Renal pelvis (tissue), 4 donors: ENCODE results near the gene LIPA. TPM values are rescaled to one million over a fixed set of nuclear protein-coding genes. Genes with fewer than 3 reads are reported as not detected.
A peak's percentile ranks its signal among the peaks of the same experiment; 100 is the strongest.

ENCODE experiments used
- DNase-seq: peaks from one replicate; pipeline ENCODE4 v3.0.0-alpha.2; 2013
- polyA plus RNA-seq, 3 donors: library from polyadenylated mRNA; unstranded; fragments of 120-200 nt; gene quantifications; one replicate each; pipeline ENCODE4 v1.2.1, GENCODE V29; 2013; ENCODE audit not compliant: insufficient read length in 3 of 3

Gene LIPA
- polyA plus RNA-seq, 3 donors, result 45.4 to 48.2 (median 47.4) TPM

DNA sequence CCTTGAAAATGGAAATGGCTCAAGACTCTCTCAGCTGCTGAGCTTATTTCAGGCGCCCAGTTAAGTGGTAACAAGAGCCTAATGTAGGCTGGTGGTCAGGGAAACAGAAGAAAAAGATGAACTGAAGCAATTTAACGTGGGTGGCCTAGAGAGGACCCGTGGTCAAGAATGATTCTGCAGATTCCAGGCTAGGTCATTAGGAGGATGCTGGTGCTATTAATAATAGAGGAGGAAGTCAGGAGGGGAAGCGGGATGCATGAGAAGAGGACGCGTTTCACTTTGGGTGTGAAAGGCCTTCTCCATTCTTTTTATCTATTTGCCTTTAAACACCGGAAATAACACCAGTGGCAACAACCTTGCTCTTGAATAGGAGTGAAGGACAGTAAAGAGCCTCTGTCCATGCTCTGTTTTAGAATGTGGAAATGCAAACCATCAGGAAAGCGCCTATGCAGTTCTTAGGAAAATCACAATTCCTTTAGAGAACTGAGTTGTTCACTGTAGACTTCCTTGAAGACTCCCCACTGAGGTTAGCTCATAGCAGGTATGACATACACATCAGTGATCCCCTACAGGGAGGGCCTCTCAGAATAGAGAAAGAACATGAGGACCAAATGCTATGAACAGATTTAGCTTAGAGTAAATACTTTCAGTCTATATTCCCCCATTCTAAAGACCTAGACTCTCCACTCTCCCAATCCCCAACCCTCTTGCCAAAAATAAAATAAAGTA, 8.6 kb downstream of the LIPA start:
- no peak for DNase-seq

DNA sequence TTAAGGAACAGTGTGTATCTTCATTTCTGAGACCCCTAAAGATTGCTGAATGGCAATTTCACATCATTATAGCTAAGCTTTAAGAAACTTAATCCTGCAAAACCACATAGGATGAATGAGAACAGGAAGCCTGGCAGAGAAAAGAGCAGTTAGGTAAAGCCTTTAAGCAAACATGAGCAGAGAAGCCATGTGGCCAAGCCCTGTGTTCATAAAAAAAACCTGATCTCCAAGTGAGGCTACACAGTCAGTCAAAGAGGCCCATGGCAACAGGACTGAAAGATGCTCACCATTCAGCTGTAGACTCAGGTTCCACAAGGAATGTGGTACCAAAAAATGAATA, 9.3 kb downstream of the LIPA start:
- DNase-seq, result no peak

DNA sequence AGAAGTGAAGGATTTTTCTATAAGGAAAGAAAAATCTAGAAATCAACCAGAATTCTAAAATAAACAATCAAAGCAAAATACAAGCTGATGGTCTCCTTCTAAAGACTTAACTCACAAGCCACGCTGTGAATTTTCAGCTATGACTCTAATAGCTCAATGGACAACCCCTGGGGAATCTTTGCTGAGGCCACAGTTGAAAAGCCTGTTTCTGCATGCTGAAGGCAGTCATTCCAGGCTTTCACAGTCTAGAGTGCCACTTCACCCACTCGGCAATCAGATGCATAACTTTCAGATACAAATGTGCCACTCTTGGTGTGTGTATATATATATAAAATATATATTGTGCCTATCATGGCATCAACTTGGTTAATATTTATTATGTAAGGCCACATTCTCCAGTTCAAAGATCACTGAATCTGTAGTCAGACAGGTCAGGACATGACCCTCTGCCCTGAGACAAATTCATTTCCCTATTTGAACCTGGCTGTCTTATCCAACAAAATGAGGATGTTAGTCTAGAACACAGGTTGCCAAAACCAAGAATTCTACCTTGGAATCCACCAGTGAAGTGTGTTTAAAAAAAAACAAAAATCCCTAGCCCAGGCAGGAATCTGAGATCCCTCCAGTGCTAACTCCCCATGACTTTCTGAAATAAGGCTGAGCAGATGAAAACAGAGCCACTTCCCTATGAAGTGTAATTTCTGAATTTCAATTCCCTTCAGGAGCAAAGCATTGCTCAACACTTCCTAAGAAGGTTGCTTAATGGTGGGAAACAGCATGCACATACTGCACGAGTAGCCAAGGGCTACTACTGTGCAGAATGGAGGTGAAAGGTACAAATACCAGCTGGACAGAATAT, 9.9 kb downstream of the LIPA start:
- DNase-seq, result no peak

DNA sequence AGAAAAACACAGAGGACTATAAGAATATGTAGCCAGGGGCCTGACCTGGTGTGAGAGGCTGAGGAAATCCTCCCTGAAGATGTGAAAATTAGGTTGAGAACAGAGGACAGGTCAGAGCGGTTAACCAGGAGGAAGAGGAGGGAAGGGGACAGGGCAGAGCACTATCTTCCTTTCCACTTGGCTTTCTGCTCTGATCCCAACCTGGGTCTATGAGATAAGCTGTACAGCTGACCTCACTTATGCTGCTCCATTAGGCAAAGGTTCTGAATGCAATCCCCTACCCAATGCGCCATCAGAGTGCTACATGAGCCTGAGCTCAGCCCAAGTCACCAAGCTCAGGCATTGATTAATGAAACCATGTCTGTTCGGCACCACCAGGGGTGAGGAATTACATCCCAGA, 10.5 kb downstream of the LIPA start:
- no peak for DNase-seq

DNA sequence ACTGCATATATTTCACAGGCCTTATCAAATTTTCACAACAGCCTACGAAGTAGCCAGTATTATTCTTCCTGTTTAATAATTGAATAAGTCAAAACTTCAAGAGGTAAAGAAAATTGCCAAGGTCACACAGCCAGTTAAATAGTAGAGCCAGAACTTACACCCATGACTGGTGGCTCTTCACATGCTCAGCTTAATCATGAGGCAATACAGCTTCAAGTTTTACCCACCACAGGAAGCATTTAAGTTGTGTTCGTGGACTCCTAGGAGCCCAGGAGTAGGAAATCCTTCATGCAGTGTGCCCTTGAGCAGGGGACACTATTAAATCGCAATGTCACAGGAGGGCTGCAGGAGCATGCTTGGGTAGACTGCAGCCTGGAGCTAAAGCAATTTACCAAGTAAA, 11.1 kb downstream of the LIPA start:
- no peak for DNase-seq

DNA sequence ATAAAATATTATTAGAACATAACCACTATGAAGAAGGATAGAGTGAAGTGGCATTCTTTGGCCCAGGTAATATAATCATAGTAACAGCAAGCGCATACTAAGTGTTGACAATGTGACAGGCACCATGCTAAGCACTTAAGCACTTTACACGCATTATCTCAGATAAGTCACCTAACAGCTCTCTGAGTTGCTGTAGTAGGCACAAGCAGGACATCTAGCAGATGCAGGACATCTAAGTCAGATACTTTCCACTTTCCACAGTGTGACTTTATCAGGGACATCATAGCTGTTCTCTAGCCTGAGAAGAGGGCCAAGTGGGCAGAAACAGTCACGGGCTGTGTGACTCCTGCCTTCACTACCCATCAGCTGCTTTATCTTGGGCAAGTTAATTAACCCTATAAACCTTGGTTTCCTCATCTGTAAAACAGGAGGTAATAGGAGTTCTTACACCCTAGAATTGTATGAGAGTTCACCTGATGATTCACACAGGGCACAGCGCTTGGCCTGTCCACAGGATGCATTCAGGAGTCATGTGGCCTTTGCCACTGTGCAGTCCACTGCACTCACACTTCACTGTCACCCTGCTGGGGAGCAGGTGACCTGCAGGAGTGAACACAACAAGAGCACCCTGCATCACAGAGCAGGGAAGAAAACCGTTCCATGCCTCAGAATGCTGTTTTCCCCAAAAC, 12.5 kb downstream of the LIPA start:
- no peak for DNase-seq

DNA sequence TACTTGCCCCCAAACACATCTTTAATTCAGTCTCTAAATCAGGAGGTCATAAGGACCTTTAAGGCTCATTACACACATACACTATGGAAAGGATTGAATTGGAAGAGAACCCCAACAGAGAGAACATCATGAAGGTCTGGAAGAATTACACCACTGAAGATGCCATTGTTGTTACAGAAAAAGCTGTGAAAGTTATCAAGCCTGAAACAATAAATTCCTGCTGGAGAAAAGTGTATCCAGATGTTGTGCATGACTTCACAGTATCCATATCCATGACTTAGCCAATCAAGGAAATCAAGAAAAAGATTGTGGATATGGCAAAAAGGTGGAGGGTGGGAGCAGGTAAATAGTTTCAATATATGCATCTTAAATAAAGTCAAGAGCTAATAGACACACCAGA, 13.7 kb downstream of the LIPA start:
- DNase-seq, result no peak

DNA sequence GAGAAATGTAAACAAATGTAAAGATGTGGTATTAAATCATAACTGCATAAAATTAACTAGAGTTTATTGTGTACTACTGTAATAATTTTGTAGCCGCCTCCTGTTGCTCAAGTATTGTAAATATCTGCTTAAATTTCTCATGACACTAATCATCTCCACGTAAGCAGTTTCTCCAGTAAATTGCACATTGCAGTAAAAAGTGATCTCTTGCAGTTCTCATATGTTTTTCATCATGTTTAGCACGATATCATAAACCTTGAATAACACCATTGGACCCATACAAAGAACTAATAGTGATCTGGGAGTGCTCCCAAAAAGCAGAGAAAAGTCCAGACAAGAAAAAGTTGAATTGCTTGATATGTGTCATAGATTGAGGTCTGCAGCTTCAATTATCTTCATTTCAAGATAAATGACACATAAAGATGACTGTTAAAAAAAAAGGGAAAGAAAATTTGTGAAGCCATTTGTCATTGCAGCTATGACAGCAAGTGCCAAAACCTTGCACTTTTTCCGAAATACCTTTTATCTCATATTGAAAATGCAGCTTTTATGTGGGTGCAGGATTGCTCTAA, 15.3 kb downstream of the LIPA start:
- no peak for DNase-seq

DNA sequence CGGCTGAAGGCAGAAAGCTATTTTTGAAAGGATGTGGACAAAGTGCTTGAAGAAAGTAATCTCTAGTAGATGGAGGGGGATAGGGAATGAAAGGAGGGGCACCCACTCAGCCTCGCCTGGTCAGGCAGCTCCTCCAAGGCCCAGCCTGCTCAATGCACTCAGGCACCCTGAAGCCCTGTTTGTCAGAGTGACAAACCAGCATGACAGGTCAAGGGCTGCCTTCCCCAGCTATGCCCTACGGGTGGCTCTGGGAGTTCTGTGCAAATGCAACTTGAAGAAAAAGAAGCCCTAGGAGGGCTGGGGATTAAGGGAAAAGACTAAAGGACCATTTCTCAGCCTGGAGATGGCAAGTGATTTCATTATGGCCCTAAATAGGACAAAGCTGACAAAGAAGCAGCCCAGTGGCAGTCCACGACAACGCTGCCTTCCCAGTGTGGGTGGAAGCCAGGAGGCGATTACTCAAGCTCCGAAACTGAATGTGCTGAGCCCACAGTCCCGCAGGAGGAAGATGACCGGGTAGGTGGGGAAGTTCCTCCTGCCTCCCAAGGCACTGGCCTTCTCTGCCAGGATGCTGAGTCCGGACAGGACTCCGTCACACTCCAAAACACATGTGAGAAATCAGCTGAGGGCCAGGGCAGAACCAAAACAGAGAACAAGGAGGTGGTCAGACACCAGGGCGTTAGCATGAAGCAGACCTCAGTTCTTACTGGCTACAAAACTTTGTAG, 16.3 kb downstream of the LIPA start:
- no peak for DNase-seq

DNA sequence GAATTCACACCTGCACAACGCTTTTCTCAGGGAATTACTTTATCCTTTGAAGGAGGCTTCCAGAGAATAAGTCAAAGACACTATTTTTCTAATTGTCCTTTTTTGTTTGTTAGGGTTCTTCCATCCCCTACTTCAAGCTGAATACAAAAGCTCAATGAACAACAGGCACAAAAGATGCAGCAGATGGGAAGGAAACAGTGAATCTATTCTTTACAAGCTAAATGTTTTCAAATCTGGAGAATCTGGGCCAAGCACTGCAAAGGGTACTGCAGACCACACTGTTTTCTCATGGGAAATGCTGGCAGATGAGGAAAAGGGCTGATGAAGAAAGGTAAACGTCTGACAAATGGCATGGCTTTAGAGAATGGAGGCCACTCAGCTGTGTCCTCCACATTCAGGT, 18.5 kb downstream of the LIPA start:
- no peak for DNase-seq

DNA sequence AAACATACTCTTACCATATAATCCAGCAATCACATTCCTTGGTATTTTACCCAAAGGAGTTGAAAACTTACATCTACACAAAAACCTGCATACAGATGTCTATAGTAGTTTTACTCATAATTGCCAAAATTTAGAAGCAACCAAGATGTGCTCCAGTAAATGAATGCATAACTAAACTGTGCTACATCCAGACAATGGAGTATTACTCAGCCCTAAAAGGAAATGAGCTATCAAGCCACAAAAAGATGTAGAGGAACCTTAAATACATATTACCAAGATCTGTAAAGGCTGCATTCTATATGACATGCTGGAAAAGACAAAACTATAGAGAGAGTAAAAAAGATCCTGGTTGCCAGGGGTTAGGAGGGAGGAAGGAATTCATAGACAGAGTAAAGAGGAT, 22.6 kb downstream of the LIPA start:
- no peak for DNase-seq

DNA sequence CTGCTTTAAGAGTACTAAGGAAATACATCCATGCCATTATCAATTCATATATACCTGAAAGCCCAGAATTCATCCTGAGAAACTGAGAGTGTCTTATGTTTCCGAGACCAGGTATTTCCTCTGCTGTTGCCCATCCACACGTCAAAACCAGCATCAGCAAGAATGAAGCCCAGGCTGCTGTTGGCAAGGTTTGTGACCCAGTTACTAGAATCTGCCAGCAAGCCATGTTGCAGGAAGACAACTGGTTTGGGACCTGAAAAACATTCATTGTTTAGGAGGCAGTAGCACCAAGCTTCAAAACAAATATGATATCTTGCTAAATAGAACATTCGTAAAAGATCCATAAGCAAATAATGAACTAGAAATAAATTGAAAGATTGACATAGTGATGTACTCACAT, 23.4 kb downstream of the LIPA start:
- DNase-seq, result no peak

DNA sequence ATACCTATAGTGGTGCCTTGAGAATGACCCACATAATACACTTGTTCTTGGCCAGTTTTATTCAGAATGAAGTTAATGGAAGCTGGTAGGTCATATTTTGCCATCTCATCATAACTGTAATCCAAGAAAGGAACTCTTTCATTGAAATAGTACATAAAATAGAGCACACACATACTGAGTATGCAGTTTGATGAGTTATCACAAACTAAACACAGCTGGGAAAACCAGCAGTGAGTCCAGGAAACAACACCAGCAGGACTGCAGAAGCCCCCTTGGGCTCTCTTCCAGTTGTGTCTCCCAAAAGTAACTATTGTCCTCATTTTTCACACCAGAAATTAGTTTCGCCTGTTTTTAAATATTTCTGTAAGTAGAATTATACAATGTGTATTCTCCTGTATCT, 24.7 kb downstream of the LIPA start:
- no peak for DNase-seq

DNA sequence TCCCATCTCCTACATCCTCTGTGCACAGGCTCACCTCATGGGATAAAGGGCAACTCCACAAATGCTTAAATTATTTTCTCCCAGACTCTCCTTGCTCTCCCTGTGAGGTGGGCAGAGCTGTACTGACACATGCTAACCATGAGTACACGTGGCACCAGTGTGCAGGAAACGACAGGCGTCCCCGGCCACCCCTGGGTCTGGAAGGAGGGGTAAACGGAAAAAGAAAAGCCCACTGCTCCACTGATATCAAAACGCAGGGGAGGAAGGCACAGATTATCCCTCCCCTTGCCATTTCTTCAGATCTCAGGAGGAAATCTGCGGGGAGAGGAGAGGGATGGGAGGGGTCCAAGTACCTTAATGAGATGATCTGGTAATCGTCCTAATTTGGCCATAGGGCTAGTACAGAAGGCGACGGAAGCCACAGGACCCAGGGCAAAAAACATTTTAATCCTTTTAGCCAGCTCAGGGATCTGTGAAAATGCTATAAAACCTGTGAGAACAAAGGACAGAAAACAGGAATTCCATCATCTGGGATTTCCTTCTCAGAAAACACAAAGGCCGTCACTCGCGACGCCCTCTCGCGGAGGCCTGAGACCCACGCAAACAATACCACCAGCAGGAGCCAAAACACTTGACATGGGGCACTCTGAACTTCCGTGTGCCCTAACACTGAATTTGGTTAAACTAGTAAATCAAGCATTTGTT, 26.7 kb downstream of the LIPA start:
- no peak for DNase-seq

DNA sequence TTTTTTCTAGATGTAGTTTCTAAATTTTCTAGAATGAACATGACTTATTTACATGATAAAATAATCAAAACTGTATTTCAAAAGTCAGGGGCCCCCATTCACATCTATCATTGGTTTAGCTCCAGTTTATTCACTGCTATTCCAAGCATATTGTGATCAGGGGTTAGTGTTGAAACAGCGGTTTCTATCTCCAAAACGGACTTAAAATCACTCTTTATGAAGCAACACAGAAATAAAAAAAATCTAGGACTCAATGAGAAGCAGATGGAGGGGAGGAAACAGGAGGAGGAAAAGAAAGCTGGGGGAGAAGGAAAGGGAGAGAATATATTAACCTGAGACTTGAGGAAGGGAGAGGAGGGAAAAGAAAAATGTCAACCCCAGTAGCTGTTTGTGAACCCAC, 29.7 kb downstream of the LIPA start:
- DNase-seq, result no peak

DNA sequence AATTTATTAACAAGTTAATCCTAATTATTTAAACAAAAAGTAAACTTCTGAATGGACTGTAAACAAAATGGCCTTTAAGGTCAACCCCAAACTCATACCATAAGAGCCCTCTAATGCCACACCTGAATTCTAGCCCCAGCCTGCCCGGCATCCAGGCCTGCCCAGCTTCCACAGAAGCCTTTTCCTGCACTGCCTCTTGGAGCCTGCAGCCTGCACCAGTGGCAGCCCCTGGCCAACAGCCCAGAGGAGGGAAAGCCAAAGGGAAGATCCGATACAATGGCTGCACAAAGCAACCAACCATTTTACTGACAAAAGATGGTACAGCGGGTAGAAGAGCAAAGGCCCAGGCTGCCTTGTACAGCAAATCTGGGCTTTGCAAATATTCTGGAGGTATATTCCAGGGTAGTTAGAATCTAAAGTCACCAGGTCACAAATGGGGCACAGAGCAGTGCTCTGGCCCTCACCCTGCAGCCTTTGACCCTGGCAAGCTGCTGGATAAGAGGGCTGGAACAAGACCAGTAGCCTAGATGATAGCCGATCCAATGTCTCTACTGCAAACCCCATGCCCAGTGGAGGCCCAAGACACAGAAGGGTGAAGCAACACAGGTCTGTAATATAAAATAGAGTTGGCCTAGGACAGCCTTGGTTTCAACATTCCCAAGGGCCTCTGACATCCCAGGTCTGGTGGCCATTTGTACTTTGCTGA, 31.9 kb downstream of the LIPA start:
- no peak for DNase-seq

DNA sequence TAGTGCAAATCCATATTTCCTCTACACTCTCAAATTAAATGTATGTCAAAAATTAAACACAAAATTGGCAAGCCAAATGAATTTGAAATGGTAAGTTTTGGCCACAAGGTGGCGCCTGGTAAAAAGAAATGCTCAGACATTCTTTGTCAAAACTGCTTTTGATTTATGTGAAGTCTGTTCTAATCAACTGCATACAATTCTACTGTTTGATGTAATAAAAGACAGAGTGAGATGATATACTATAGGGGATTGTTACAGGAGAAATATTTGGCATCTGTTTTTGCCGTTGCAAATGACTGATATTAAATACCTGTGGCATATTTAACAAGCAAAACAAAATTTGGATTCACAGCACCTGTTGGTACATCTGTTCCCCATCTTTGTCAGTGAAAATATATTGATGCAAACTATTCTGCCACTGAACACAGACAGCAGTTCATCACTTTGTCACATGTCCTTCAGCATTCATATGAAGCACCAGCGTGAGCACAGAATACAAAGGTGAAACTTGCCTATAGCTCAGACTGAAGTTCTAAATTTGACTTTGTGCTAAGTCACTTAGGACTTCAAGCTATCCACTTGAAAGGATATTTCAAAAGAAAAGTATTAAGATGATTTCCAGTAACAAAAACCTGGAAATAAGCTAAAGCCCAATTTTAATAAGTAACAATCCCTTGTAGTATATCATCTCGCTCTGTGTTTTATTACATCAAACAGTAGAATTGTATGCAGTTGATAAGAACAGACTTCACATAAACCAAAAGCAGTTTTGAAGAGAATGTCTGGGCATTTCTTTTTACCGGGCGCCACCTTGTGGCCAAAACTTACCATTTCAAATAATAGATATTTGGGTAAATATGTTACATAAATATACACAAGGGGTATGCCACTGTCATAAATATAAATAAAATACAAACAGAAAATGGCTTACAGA, 34.3 kb downstream of the LIPA start:
- DNase-seq, result peak; percentile 57

DNA sequence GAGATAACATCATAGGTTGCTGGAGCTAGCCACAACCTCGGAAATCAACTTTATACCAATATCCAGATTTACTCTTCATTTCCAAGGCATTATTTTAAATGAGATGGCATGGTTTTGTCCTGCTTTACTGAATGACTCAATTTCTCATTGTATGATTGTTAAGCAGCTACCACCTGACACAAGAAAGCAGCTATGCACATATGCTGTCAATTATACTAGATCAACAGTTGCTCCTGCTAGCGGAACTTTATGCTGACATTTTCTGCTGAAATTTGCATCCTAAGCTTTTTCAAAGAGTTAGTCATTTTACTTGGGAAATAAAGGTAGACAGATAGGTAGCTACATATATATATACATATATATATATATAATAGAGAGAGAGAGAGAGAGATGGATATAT, 35.5 kb downstream of the LIPA start:
- no peak for DNase-seq

DNA sequence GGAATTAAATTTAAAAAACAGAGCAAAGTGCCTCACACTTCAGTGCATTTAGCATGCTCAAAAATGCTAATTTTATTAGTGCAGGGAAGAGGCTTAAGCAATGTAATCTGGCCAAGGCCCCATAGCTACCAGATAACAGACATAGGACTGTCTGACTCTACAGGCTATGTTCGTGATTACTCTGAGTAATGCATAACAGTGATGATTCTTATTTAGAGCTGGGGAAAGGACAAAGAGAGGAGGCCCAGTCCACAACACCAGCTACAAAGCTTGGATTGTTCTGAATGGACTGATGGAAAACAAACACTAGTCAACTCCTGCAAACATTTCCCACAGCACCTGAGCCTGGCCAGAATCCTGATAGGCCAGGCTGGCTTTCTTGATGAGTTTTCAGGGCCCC, 36.1 kb downstream of the LIPA start:
- DNase-seq, result no peak
